HL-60/S4 treated with phorbol 12-myristate 13-acetate at 8.2 ng/mL for 4 days and 3 days (cell line): ENCODE measurements around the gene RRAS.
"Not testable (repeated sequence)": the region's sequence is repeated elsewhere in the genome, so short reads cannot be mapped to it uniquely, and the experiment has no call there.

Source experiments
- in situ Hi-C: fragments of 300-500 bp; cut with MboI; formaldehyde crosslinking; loops from 2 replicates; pipeline ENCODE4 v1.15.0; 2022; ENCODE audit warnings: low sequenced_read_pairs

Gene RRAS

GRCh38 chr19:49633273-49633672 is 6.7 kb downstream of the RRAS start:
- in situ Hi-C loops = not testable (repeated sequence)

GRCh38 chr19:49632576-49632975 is 7.4 kb downstream of the RRAS start:
- in situ Hi-C loops = no loop called here

- in situ Hi-C loops = no loop called here
Measured at GRCh38 chr19:49631610-49632192, 8.2 kb downstream of the RRAS start.

GRCh38 chr19:49631014-49631588 is 8.8 kb downstream of the RRAS start:
- in situ Hi-C loops = no loop called here

- in situ Hi-C loops = no loop called here
Measured at GRCh38 chr19:49629659-49630058, 10.3 kb downstream of the RRAS start.

- in situ Hi-C loops = no loop called here
Measured at GRCh38 chr19:49626226-49626625, 13.7 kb downstream of the RRAS start.

- in situ Hi-C loops = no loop called here
Measured at GRCh38 chr19:49624967-49625910, 14.7 kb downstream of the RRAS start.

GRCh38 chr19:49617860-49618259 is 22.1 kb downstream of the RRAS start:
- in situ Hi-C loops = not testable (repeated sequence)

- in situ Hi-C loops = no loop called here
Measured at GRCh38 chr19:49616945-49617344, 23.0 kb downstream of the RRAS start.

- in situ Hi-C loops = no loop called here
Measured at GRCh38 chr19:49616532-49616931, 23.4 kb downstream of the RRAS start.

- in situ Hi-C loops = no loop called here
Measured at GRCh38 chr19:49615861-49616260, 24.1 kb downstream of the RRAS start.

- in situ Hi-C loops = no loop called here
Measured at GRCh38 chr19:49614096-49614833, 25.7 kb downstream of the RRAS start.

- in situ Hi-C loops = no loop called here
Measured at GRCh38 chr19:49613374-49613773, 26.6 kb downstream of the RRAS start.

GRCh38 chr19:49609499-49610092 is 30.3 kb downstream of the RRAS start:
- in situ Hi-C loops = no loop called here

GRCh38 chr19:49605605-49606004 is 34.3 kb downstream of the RRAS start:
- in situ Hi-C loops = no loop called here

- in situ Hi-C loops = no loop called here
Measured at GRCh38 chr19:49602806-49603205, 37.1 kb downstream of the RRAS start.

GRCh38 chr19:49601482-49602038 is 38.4 kb downstream of the RRAS start:
- in situ Hi-C loops = no loop called here

GRCh38 chr19:49599378-49600295 is 40.3 kb downstream of the RRAS start:
- in situ Hi-C loops = no loop called here

- in situ Hi-C loops = no loop called here
Measured at GRCh38 chr19:49597703-49597974, 42.3 kb downstream of the RRAS start.
